SK-N-SH treated with all-trans-retinoic acid at 6 μM for 48 hours (cell line): ENCODE measurements around the gene RYR1.

Source experiments
- ATAC-seq: fragments of 200-7000 bp; cut with Tn5 transposase; 3 replicates; pipeline ENCODE4 v1.9.1; 2020; ENCODE audit warnings: mild to moderate bottlenecking, moderate library complexity
- ARNTL ChIP-seq: fragments of 450-650 bp; formaldehyde crosslinking; IDR thresholded peaks from 2 replicates; pipeline ENCODE4 v1.5.0; 2020; ENCODE audit warnings: low read depth, mild to moderate bottlenecking, moderate library complexity, borderline replicate concordance
- BACH2 ChIP-seq: fragments of 250-450 bp; sonication (Bioruptor Pico); IDR thresholded peaks from 2 replicates; pipeline ENCODE4 v1.9.0; 2021; ENCODE audit warnings: mild to moderate bottlenecking, borderline replicate concordance
- CREB5 ChIP-seq: fragments of 250-450 bp; sonication (Bioruptor Pico); IDR thresholded peaks from 2 replicates; pipeline ENCODE4 v1.5.1; 2020; ENCODE audit warnings: low read depth, mild to moderate bottlenecking, moderate library complexity
- CSDC2 ChIP-seq: fragments of 250-450 bp; sonication (Bioruptor Pico); IDR thresholded peaks from 2 replicates; pipeline ENCODE4 v1.5.0; 2020; ENCODE audit warnings: mild to moderate bottlenecking, moderate library complexity
- CSRNP3 ChIP-seq: fragments of 250-450 bp; sonication (Bioruptor Pico); IDR thresholded peaks from 2 replicates; pipeline ENCODE4 v1.5.1; 2021; ENCODE audit warnings: mild to moderate bottlenecking, moderate library complexity
- ESRRG ChIP-seq: fragments of 250-450 bp; sonication (Bioruptor Pico); IDR thresholded peaks from 2 replicates; pipeline ENCODE4 v1.6.1; 2021; ENCODE audit warnings: mild to moderate bottlenecking
- GLIS3 ChIP-seq: fragments of 250-450 bp; sonication (Bioruptor Pico); IDR thresholded peaks from 2 replicates; pipeline ENCODE4 v1.5.0; 2020; ENCODE audit warnings: mild to moderate bottlenecking, moderate library complexity
- ISL1 ChIP-seq: fragments of 250-450 bp; sonication (Bioruptor Pico); IDR thresholded peaks from 2 replicates; pipeline ENCODE4 v2.1.2; 2022; ENCODE audit warnings: mild to moderate bottlenecking, moderate library complexity
- OSR1 ChIP-seq: fragments of 250-450 bp; sonication (Bioruptor Pico); IDR thresholded peaks from 2 replicates; pipeline ENCODE4 v1.8.0; 2022; ENCODE audit warnings: moderate library complexity, mild to moderate bottlenecking, inconsistent platforms
- PATZ1 ChIP-seq: fragments of 250-450 bp; sonication (Bioruptor Pico); IDR thresholded peaks from 2 replicates; pipeline ENCODE4 v1.8.0; 2020; ENCODE audit warnings: mild to moderate bottlenecking, moderate library complexity, borderline replicate concordance
- POU6F1 ChIP-seq: fragments of 250-450 bp; sonication (Bioruptor Pico); IDR thresholded peaks from 2 replicates; pipeline ENCODE4 v1.8.0; 2021; ENCODE audit warnings: low read depth, mild to moderate bottlenecking, moderate library complexity, borderline replicate concordance
- PPARA ChIP-seq: fragments of 250-450 bp; sonication (Bioruptor Pico); IDR thresholded peaks from 2 replicates; pipeline ENCODE4 v1.5.0; 2020; ENCODE audit warnings: mild to moderate bottlenecking, borderline replicate concordance
- RARB ChIP-seq: fragments of 250-450 bp; sonication (Bioruptor Pico); IDR thresholded peaks from 2 replicates; pipeline ENCODE4 v1.8.0; 2021; ENCODE audit warnings: mild to moderate bottlenecking, moderate library complexity
- SNAI2 ChIP-seq: fragments of 250-450 bp; sonication (Bioruptor Pico); IDR thresholded peaks from 2 replicates; pipeline ENCODE4 v1.5.0; 2020; ENCODE audit warnings: mild to moderate bottlenecking, moderate library complexity
- TOX ChIP-seq: fragments of 250-450 bp; sonication (Bioruptor Pico); IDR thresholded peaks from 2 replicates; pipeline ENCODE4 v1.8.0; 2021; ENCODE audit warnings: mild to moderate bottlenecking, moderate library complexity, borderline replicate concordance
- TSHZ2 ChIP-seq: fragments of 250-450 bp; sonication (Bioruptor Pico); IDR thresholded peaks from 2 replicates; pipeline ENCODE4 v1.5.0; 2020; ENCODE audit warnings: mild to moderate bottlenecking, moderate library complexity
- ZC3H10 ChIP-seq: fragments of 250-450 bp; sonication (Bioruptor Pico); IDR thresholded peaks from 2 replicates; pipeline ENCODE4 v1.5.1; 2021; ENCODE audit warnings: mild to moderate bottlenecking, moderate library complexity
- ZFP3 ChIP-seq: fragments of 250-450 bp; sonication (Bioruptor Pico); IDR thresholded peaks from 2 replicates; pipeline ENCODE4 v1.5.0; 2020; ENCODE audit warnings: mild to moderate bottlenecking, moderate library complexity
- ZNF565 ChIP-seq: fragments of 450-650 bp; formaldehyde crosslinking; conservative IDR thresholded peaks from 2 replicates; pipeline ENCODE4 v1.5.0; 2020; ENCODE audit warnings: low read depth, mild to moderate bottlenecking, moderate library complexity
- ZNF70 ChIP-seq: fragments of 450-650 bp; formaldehyde crosslinking; IDR thresholded peaks from 2 replicates; pipeline ENCODE4 v1.5.0; 2020; ENCODE audit warnings: mild to moderate bottlenecking, moderate library complexity
- ZNF8 ChIP-seq: fragments of 450-650 bp; formaldehyde crosslinking; IDR thresholded peaks from 2 replicates; pipeline ENCODE4 v1.5.0; 2020; ENCODE audit warnings: mild to moderate bottlenecking, moderate library complexity

RYR1 gene

GRCh38 chr19:38421856-38422255 is 11.6 kb upstream of the RYR1 start:
- no peak for ATAC-seq
- no peak for TF ChIP-seq SNAI2 (CRISPR knock-in tag)
- no peak for TF ChIP-seq OSR1 (CRISPR knock-in tag)
- no peak for TF ChIP-seq ZNF565 (CRISPR knock-in tag)
- no peak for TF ChIP-seq PPARA (CRISPR knock-in tag)
- no peak for TF ChIP-seq ISL1 (CRISPR knock-in tag)
- TF ChIP-seq CSDC2 = no peak
- no peak for TF ChIP-seq CSRNP3
- no peak for TF ChIP-seq RARB
- TF ChIP-seq ZNF8 = no peak
- no peak for TF ChIP-seq ZNF70 (CRISPR knock-in tag)
- no peak for TF ChIP-seq TSHZ2 (CRISPR knock-in tag)
- TF ChIP-seq TOX (CRISPR knock-in tag) = no peak
- no peak for TF ChIP-seq CREB5 (CRISPR knock-in tag)
- no peak for TF ChIP-seq GLIS3
- no peak for TF ChIP-seq ZFP3

- TF ChIP-seq ARNTL (CRISPR knock-in tag) = no peak
- TF ChIP-seq TOX (CRISPR knock-in tag) = no peak
- TF ChIP-seq RARB = no peak
- no peak for TF ChIP-seq CSDC2
- no peak for TF ChIP-seq CSRNP3
- TF ChIP-seq ZC3H10 (CRISPR knock-in tag) = no peak
- no peak for TF ChIP-seq ISL1 (CRISPR knock-in tag)
- no peak for TF ChIP-seq CREB5 (CRISPR knock-in tag)
- no peak for TF ChIP-seq POU6F1
- no peak for TF ChIP-seq ZNF565 (CRISPR knock-in tag)
- no peak for TF ChIP-seq ZNF70 (CRISPR knock-in tag)
- TF ChIP-seq ESRRG (CRISPR knock-in tag) = no peak
- no peak for TF ChIP-seq ZFP3
- no peak for TF ChIP-seq BACH2 (CRISPR knock-in tag)
- TF ChIP-seq SNAI2 (CRISPR knock-in tag) = no peak
- TF ChIP-seq ZNF8 = no peak
- no peak for TF ChIP-seq PATZ1 (CRISPR knock-in tag)
- no peak for TF ChIP-seq TSHZ2 (CRISPR knock-in tag)
- no peak for TF ChIP-seq GLIS3
- ATAC-seq = no peak
These were observed 11.1 kb upstream of the RYR1 start for GRCh38 chr19:38422438-38422837.
